ENCODE data around the gene INTS6. TPM values are rescaled to one million over a fixed set of nuclear protein-coding genes. Genes with fewer than 3 reads are reported as not detected.
A peak's percentile ranks its signal among the peaks of the same experiment; 100 is the strongest.

Gene INTS6
- total and polyA plus RNA-seq, 2 donors from 2014 or later: 8.3 to 31.0 TPM

DNA sequence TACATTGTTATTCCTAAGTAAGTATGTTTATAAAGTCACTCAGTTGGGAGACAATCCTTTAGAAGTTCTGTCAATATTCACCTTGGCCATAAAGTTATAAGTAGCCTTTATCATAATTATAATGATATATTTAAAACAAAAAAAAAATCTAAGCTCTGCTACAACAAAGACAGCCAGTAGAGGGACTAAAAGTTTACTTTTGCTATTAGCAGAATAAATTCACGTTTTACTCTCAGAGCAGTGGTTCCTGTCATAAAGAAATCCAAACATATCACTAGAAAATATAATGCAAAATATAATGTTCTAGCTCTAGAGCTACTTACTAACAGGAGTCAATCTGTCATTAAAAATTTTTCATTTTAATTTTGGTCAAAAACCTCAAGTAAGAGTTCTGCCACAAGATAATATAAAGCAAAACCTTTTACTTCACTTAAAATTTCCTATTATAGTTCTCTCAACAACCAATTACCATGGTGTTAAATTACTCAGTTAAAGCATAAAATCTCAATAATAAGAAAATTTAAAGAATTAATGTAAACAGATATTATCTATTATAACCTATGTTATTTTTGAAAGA, 17.7 kb downstream of the INTS6 start:
- intact Hi-C loops (cut with DNase I): no loop called here
- Histone ChIP-seq H3K4me3 (ENCODE audit: low read length in 3 of 3) (no peak overlapping the region), H3K4me1 (ENCODE audit: control insufficient read depth in 2 of 3, insufficient read depth in 2 of 3, low read depth in 1 of 3, low read length in 3 of 3) (no peaks in the 10 kb centered on the region), H3K9me3 (ENCODE audit: control insufficient read depth in 2 of 3, insufficient read depth in 1 of 3, low read length in 3 of 3) (no peaks in the 10 kb centered on the region), H3K27ac (ENCODE audit: low read depth in 2 of 2, low read length in 2 of 2) (no peak overlapping the region), H3K9ac (ENCODE audit: low read length in 3 of 3) (no peak overlapping the region), H3K36me3 (ENCODE audit: control insufficient read depth in 2 of 3, insufficient read depth in 3 of 3, low read length in 3 of 3) (no peaks in the 10 kb centered on the region), H3K27me3 (ENCODE audit: control insufficient read depth, insufficient read depth, low read length) (no peaks in the 10 kb centered on the region)
- FAIRE-seq: peak; percentile 88
- DNase-seq: peak in 2 of 5 donors; percentile 34 to 57
- peak; percentile 30 for TF ChIP-seq CTCF (IDR thresholded peaks at IDR 0.05; ENCODE audit: borderline replicate concordance, extremely low read depth, insufficient read depth)

DNA sequence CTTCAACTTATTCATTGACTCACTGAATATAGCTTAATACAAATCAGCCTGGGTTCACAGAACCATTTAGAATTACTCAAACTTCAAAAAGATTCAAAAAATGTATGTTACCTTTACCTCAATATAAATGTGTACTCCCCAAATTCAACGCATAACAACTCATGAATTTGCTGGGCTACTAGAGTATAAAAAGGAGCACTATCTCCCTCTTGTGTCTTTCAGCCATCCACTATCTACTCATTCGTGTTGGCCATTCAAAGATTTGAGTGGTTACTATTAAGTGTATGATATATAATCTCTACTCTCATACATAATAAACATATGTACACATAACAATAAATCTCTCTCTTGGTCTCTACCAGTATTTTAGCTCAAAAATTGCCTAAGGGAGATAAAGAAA, 20.3 kb downstream of the INTS6 start:
- no peak for TF ChIP-seq CTCF (IDR thresholded peaks at IDR 0.05; ENCODE audit: borderline replicate concordance, extremely low read depth, insufficient read depth)
- H3K36me3 ChIP-seq (ENCODE audit: control insufficient read depth in 2 of 3, insufficient read depth in 3 of 3, low read length in 3 of 3): no peaks in the 10 kb centered on the region
- no peaks in the 10 kb centered on the region for H3K9me3 ChIP-seq (ENCODE audit: control insufficient read depth in 2 of 3, insufficient read depth in 1 of 3, low read length in 3 of 3)
- no peak overlapping the region for H3K9ac ChIP-seq (ENCODE audit: low read length in 3 of 3)
- H3K27me3 ChIP-seq (ENCODE audit: control insufficient read depth, insufficient read depth, low read length): no peaks in the 10 kb centered on the region
- intact Hi-C loops (cut with DNase I): no loop called here
- H3K4me3 ChIP-seq (ENCODE audit: low read length in 3 of 3): no peak overlapping the region
- FAIRE-seq (no peak), DNase-seq (no peak)
- H3K27ac ChIP-seq (ENCODE audit: low read depth in 2 of 2, low read length in 2 of 2): no peak overlapping the region
- H3K4me1 ChIP-seq (ENCODE audit: control insufficient read depth in 2 of 3, insufficient read depth in 2 of 3, low read depth in 1 of 3, low read length in 3 of 3): no peaks in the 10 kb centered on the region

GRCh38 chr13:51426982-51427381, 25.9 kb downstream of the INTS6 start:
- intact Hi-C loops (cut with DNase I): no loop called here
- Histone ChIP-seq H3K9ac (ENCODE audit: low read length in 3 of 3) (no peak overlapping the region), H3K4me1 (ENCODE audit: control insufficient read depth in 2 of 3, insufficient read depth in 2 of 3, low read depth in 1 of 3, low read length in 3 of 3) (peaks cover 0 to 4% (median 0%) of the 10 kb centered on the region in 3 donors), H3K27ac (ENCODE audit: low read depth in 2 of 2, low read length in 2 of 2) (no peak overlapping the region), H3K36me3 (ENCODE audit: control insufficient read depth in 2 of 3, insufficient read depth in 3 of 3, low read length in 3 of 3) (no peaks in the 10 kb centered on the region), H3K9me3 (ENCODE audit: control insufficient read depth in 2 of 3, insufficient read depth in 1 of 3, low read length in 3 of 3) (no peaks in the 10 kb centered on the region), H3K4me3 (ENCODE audit: low read length in 3 of 3) (no peak overlapping the region), H3K27me3 (ENCODE audit: control insufficient read depth, insufficient read depth, low read length) (no peaks in the 10 kb centered on the region)
- FAIRE-seq: no peak
- DNase-seq: no peak
- TF ChIP-seq CTCF (IDR thresholded peaks at IDR 0.05; ENCODE audit: borderline replicate concordance, extremely low read depth, insufficient read depth): no peak
